Spleen (tissue), 11 donors: Measurements from ENCODE around the gene COPG2. TPM values are rescaled to one million over a fixed set of nuclear protein-coding genes. Genes with fewer than 3 reads are reported as not detected.

Source experiments
- DNase-seq: peaks from one replicate; pipeline ENCODE4 v3.0.0-alpha.2; 2020
- H3K27ac ChIP-seq, 8 donors: fragments of 200-600 bp; sonication (generic) in 7 of 8; 1 replicate in 4 of 8; 2 replicates in 4 of 8; pipeline versions ENCODE4 v1.5.0 to v1.8.0; 2016 to 2021; ENCODE audit warnings: inconsistent platforms in 4 of 8, mild to moderate bottlenecking in 4 of 8, moderate library complexity in 1 of 8
- H3K27me3 ChIP-seq, 7 donors: fragments of 200-600 bp; sonication (generic) in 6 of 7; replicated peaks in 1 of 7; 1 replicate in 4 of 7; 2 replicates in 3 of 7; pipeline versions ENCODE4 v1.5.0 to v1.8.0; 2016 to 2021; ENCODE audit warnings: inconsistent platforms in 3 of 7, mild to moderate bottlenecking in 1 of 7
- H3K36me3 ChIP-seq, 6 donors: fragments of 200-600 bp; sonication (generic) in 5 of 6; 1 replicate in 4 of 6; 2 replicates in 2 of 6; pipeline versions ENCODE4 v1.5.0 to v1.8.0; 2016 to 2021; ENCODE audit warnings: inconsistent platforms in 2 of 6
- H3K4me1 ChIP-seq, 6 donors: fragments of 200-600 bp; sonication (generic) in 5 of 6; 1 replicate in 3 of 6; 2 replicates in 3 of 6; pipeline versions ENCODE4 v1.5.0 to v1.8.0; 2016 to 2021; ENCODE audit warnings: inconsistent platforms in 3 of 6
- H3K4me3 ChIP-seq, 8 donors: fragments of 200-600 bp; sonication (generic) in 7 of 8; 1 replicate in 4 of 8; 2 replicates in 4 of 8; pipeline versions ENCODE4 v1.5.0 to v1.8.0; 2016 to 2021; ENCODE audit warnings: inconsistent platforms in 4 of 8, mild to moderate bottlenecking in 4 of 8, moderate library complexity in 2 of 8
- H3K9me3 ChIP-seq, 8 donors: fragments of 200-600 bp; sonication (generic) in 7 of 8; 1 replicate in 4 of 8; 2 replicates in 4 of 8; pipeline versions ENCODE4 v1.5.0 to v1.8.0; 2016 to 2021; ENCODE audit warnings: inconsistent platforms in 4 of 8
- POLR2A ChIP-seq, 3 donors: fragments of 450-650 bp; IDR thresholded peaks; one replicate each; pipeline ENCODE4 v1.5.1; 2017; ENCODE audit warnings: antibody characterized with exemption in 3 of 3, mild to moderate bottlenecking in 1 of 3
- POLR2AphosphoS5 ChIP-seq, 3 donors: sonication (generic); formaldehyde crosslinking; IDR thresholded peaks; one replicate each; pipeline ENCODE4 v1.5.1; 2017; ENCODE audit warnings: antibody characterized with exemption in 3 of 3
- WGBS, 5 donors: extraction: QIAGEN DNeasy Blood & Tissue Kit in 3 of 5; methylation state at CpG; one replicate each; pipeline versions ENCODE4 v1.1.5 to v1.1.7; 2013 to 2018; 5-methylcytosine and 5-hydroxymethylcytosine counted together
- intact Hi-C: fragments of 100-400 bp; cut with DNase I; formaldehyde crosslinking; loops from one replicate; pipeline ENCODE4 v1.15.0; 2023; ENCODE audit warnings: low total_unique reads
- polyA plus RNA-seq, 3 donors: library from polyadenylated mRNA; stranded (reverse); fragments of 200-250 nt; gene quantifications; one replicate each; pipeline ENCODE4 v1.2.1, GENCODE V29; 2013
- total RNA-seq, 7 donors: library from RNA; depleted of rRNA in 3 of 7; stranded (reverse); fragments of >200 nt in 3 of 7; fragmentation: NEBNext Ultra II Directional in 4 of 7; extraction: Animal tissue kit (Norgen Biotek cat#: 25700) in 4 of 7; gene quantifications; one replicate each; pipeline versions ENCODE4 v1.1.0 to v1.2.1, GENCODE V29; 2016 to 2021
- TF ChIP-seq, protein P1 (sequence below), 11 experiments: fragments of 200-600 bp in 7 of 11; fragments of 450-650 bp in 4 of 11; sonication (generic) in 4 of 11; IDR thresholded peaks in 8 of 11; conservative IDR thresholded peaks in 3 of 11; 1 replicate in 7 of 11; 2 replicates in 4 of 11; pipeline versions ENCODE4 v1.4.0 to v1.8.0; 2016 to 2021; ENCODE audit warnings: antibody characterized with exemption in 11 of 11, inconsistent platforms in 4 of 11, mild to moderate bottlenecking in 1 of 11
- donor health status: healthy with polysubstance abuse.
- donor health status: DM: no; HTN: no; CAD: no; lungs with moderate emphysema.
- donor health status: DM: no; HTN: no; CAD: no.
- donor health status: Bipolar disorder and iron deficiency.
- donor health status: healthy.
- donor health status: DM: no; HTN: no; CAD: no.
- donor health status: DM: yes; HTN: yes; CAD: no.

Gene COPG2
- total and polyA plus RNA-seq, 10 donors: 5.8 to 25.1 (median 18.3) TPM

DNA sequence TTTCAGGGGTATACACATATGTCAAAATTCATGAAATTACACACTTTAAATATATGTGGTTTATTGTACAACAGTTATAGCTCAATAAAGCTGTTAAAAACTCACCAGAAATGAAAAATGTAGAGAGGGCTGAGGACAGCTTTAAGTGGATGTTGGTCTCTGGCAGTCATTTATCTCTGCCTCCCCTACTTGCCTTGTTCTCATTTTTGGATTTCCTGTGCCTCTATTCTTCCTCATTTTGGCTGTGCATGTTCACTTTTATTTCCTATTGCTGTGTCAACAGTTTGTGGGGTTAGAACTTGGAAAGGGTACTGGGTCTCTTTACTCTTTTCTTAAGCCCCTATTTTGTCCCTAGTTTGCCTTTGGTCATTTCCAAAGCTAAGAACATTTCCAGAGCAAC, 195.3 kb downstream of the COPG2 start:
- Histone ChIP-seq H3K9me3 (peaks cover 0 to 11% (median 5%) of the 10 kb centered on the region in 8 donors), H3K4me1 (peaks cover 0 to 26% (median 8%) of the 10 kb centered on the region in 6 donors), H3K4me3 (no peak overlapping the region), H3K27me3 (no peaks in the 10 kb centered on the region), H3K27ac (peak overlapping the region in 5 of 8 donors; percentile 44 to 68 (median 61)), H3K36me3 (no peaks in the 10 kb centered on the region)
- DNase-seq: no peak
- intact Hi-C loops: no loop called here
- TF ChIP-seq POLR2AphosphoS5 (IDR thresholded peaks at IDR 0.05) (no peak), POLR2A (IDR thresholded peaks at IDR 0.05) (no peak)
- TF ChIP-seq, protein P1, sequence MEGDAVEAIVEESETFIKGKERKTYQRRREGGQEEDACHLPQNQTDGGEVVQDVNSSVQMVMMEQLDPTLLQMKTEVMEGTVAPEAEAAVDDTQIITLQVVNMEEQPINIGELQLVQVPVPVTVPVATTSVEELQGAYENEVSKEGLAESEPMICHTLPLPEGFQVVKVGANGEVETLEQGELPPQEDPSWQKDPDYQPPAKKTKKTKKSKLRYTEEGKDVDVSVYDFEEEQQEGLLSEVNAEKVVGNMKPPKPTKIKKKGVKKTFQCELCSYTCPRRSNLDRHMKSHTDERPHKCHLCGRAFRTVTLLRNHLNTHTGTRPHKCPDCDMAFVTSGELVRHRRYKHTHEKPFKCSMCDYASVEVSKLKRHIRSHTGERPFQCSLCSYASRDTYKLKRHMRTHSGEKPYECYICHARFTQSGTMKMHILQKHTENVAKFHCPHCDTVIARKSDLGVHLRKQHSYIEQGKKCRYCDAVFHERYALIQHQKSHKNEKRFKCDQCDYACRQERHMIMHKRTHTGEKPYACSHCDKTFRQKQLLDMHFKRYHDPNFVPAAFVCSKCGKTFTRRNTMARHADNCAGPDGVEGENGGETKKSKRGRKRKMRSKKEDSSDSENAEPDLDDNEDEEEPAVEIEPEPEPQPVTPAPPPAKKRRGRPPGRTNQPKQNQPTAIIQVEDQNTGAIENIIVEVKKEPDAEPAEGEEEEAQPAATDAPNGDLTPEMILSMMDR (IDR thresholded peaks at IDR 0.05 in 8 of 11, conservative IDR thresholded peaks at IDR 0.05 in 3 of 11): no peak

DNA sequence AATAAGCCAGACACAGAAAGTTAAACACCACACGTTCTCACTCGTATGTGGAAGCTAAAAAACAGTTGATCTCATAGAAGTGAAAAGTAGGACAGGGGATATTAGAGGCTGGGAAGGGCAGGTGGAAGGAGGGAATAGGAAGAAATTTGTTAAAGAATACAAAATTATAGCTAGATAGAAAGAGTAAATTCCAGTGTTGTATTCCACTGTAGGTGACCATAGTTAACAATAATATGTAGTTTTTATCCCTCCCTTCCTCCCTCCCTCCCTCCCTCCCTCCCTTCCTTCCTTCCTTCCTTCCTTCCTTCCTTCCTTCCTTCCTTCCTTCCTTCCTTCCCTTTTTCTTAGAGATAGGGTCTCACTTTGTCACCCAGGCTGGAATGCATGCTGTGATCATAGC, 196.6 kb downstream of the COPG2 start:
- intact Hi-C loops: no loop called here
- Histone ChIP-seq H3K36me3 (no peaks in the 10 kb centered on the region), H3K4me3 (no peak overlapping the region), H3K4me1 (peaks cover 0 to 26% (median 8%) of the 10 kb centered on the region in 6 donors), H3K27ac (no peak overlapping the region), H3K27me3 (no peaks in the 10 kb centered on the region), H3K9me3 (no peaks in the 10 kb centered on the region)
- no peak for DNase-seq
- 92 to 98% (median 93%) methylated on average over 2 of the region's 2 CpGs for WGBS, 5 donors
- TF ChIP-seq POLR2A (IDR thresholded peaks at IDR 0.05) (no peak), POLR2AphosphoS5 (IDR thresholded peaks at IDR 0.05) (no peak)
- TF ChIP-seq, protein P1 (IDR thresholded peaks at IDR 0.05 in 8 of 11, conservative IDR thresholded peaks at IDR 0.05 in 3 of 11): no peak

DNA sequence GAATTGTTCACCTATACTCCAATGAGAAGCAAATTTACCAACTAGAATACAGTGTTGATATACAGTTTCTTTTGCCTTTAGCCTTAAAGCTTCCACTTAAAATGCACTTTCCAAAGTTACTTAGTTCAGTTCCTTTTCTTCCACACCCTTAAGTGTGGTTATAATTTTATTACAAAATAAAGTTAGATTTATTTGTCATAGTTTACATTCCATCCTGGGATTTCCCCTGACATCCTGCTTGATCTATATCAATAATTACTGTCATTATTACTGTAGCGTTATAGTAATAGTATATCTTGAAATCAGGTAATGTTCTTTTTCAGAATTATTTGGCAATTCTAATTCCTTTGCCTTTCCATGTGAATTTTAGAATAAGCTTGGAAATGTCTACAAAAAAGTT, 199.9 kb downstream of the COPG2 start:
- H3K27me3 ChIP-seq: no peaks in the 10 kb centered on the region
- intact Hi-C loops: no loop called here
- H3K27ac ChIP-seq: no peak overlapping the region
- peaks cover 0 to 9% (median 0%) of the 10 kb centered on the region in 8 donors for H3K9me3 ChIP-seq
- no peaks in the 10 kb centered on the region for H3K36me3 ChIP-seq
- WGBS, 5 donors: 86 to 95% (median 91%) methylated on average over 1 of the region's 1 CpG
- TF ChIP-seq POLR2A (IDR thresholded peaks at IDR 0.05): no peak
- TF ChIP-seq, protein P1 (IDR thresholded peaks at IDR 0.05 in 8 of 11, conservative IDR thresholded peaks at IDR 0.05 in 3 of 11): no peak
- TF ChIP-seq POLR2AphosphoS5 (IDR thresholded peaks at IDR 0.05): no peak
- H3K4me3 ChIP-seq: no peak overlapping the region
- H3K4me1 ChIP-seq: peaks cover 0 to 13% (median 6%) of the 10 kb centered on the region in 6 donors
- DNase-seq: no peak

DNA sequence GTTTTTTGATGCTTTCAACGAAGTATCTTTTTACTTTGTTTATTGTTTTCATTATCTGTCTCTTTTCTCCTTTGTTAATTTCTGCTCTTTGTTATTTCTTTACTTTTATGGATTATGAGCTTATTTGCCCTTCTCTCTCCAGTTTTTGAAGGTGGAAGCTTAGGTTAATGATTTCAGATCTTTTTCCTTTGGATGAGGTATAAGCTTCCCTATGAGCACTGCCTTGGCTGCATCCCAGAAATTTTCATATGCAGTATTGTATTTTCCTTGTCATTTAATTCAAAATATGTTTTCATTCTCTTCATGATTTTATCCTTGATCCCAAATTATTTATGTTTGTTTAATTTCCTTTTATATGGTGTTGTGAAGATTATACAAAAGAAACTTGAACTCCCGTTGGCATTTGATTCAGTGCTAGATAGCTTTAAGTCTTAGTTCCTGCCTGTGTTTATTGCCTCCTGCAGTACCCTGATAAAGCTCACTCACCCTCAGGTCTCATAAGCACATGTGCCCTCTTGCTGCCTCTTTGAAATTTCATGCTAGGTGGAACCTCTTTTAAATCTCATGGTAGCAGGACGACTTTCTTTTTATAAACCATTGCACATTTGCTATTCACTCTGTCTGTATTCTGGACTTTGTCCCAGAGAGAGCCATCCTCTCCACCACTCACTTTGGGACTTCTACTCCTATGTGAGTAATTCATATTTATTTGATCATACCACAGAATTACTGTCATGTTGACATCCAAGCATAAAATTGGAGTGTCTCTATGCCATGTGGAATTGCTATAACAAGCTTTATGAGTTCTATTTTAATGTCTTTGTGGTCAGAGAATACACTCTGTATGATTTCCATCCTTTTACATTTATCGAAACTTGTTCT, 204.8 kb downstream of the COPG2 start:
- no peak for DNase-seq
- H3K36me3 ChIP-seq: no peaks in the 10 kb centered on the region
- H3K4me1 ChIP-seq: no peaks in the 10 kb centered on the region
- H3K4me3 ChIP-seq: no peak overlapping the region
- WGBS, 5 donors: 55 to 63% (median 62%) methylated on average over 4 of the region's 4 CpGs
- intact Hi-C loops: no loop called here
- no peak for TF ChIP-seq POLR2A (IDR thresholded peaks at IDR 0.05)
- TF ChIP-seq, protein P1 (IDR thresholded peaks at IDR 0.05 in 8 of 11, conservative IDR thresholded peaks at IDR 0.05 in 3 of 11): peak in 1 of 11 experiments; percentile 19
- peaks cover 0 to 22% (median 14%) of the 10 kb centered on the region in 8 donors for H3K9me3 ChIP-seq
- peak overlapping the region in 1 of 8 donors; percentile 6 for H3K27ac ChIP-seq
- H3K27me3 ChIP-seq: no peaks in the 10 kb centered on the region
